ENCODE measurements around the gene MAP3K20. TPM values are rescaled to one million over a fixed set of nuclear protein-coding genes. Genes with fewer than 3 reads are reported as not detected.

MAP3K20 gene
- total and polyA plus RNA-seq, 10 of the 15 experiments (the other 5 are each of a cell fraction or from before 2014, with no cell fraction given) = 0.04 to 5.6 (median 2.3) TPM

DNA sequence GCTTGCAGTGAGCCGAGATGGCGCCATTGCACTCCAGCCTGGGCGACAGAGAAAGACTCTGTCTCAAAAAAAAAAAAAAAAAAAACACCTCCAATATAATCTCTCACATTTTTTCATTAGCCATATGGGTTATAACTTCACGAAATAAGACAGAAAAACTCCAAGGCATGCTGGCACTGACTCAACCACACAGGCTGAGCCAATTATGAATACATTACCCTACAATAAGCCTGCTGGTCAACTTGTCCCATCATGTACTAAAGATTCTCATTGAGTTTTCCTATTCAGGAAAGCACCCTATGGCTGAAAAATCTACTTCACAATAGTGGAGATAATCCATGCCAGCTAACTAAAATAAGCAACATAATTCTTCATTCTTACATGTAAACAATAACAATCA, 12.8 kb upstream of the MAP3K20 start:
- BruUV-seq (replicated peaks) = no TSS peak
- no peak overlapping the region for H3K4me2 ChIP-seq (ENCODE audit: control insufficient read depth, insufficient read depth)

More for the DNA sequence above, 12.8 kb upstream of the MAP3K20 start:
- no peaks in the 10 kb centered on the region for H4K20me1 ChIP-seq (ENCODE audit: control insufficient read depth, insufficient read depth)
- CTCF ChIA-PET = no interaction called here
- WGBS (ENCODE audit: insufficient coverage, insufficient replicate concordance, low lambda C conversion rate, missing lambda C conversion rate) = 33% methylated on average over 1 of the region's 4 CpGs
- in situ Hi-C loops (cut with MboI) (no loop called here), intact Hi-C loops (cut with micrococcal nuclease; ENCODE audit: unreplicated experiment) (no loop called here)
- no peaks in the 10 kb centered on the region; a peak in 1 of 4 replicates for H3K27me3 ChIP-seq (replicated peaks in 1 of 2; ENCODE audit: control insufficient read depth in 2 of 2, insufficient read depth in 2 of 2, low read length in 1 of 2)
- POLR2A ChIA-PET = no interaction called here
- H2AFZ ChIP-seq (ENCODE audit: control insufficient read depth, low read depth, low read length) = no peak overlapping the region
- H3K4me3 ChIP-seq = no peak overlapping the region
- DNase-seq (ENCODE audit: low read depth, low spot score) (no peak), ATAC-seq (no peak), FAIRE-seq (no peak)
- no peak overlapping the region for H3K9ac ChIP-seq (ENCODE audit: control insufficient read depth, insufficient read depth, low read length)
- H3K79me2 ChIP-seq (ENCODE audit: control insufficient read depth, insufficient read depth, low read length) = no peaks in the 10 kb centered on the region
- TF ChIP-seq CHD2 (IDR thresholded peaks at IDR 0.05; ENCODE audit: borderline replicate concordance, low read depth, low read length) (no peak), NFYB (IDR thresholded peaks at IDR 0.05; ENCODE audit: insufficient read depth, low read depth, low read length) (no peak), BHLHE40 (IDR thresholded peaks at IDR 0.05; ENCODE audit: borderline replicate concordance in 1 of 2, low read depth in 2 of 2, low read length in 1 of 2) (no peak), RB1 (IDR thresholded peaks at IDR 0.05; ENCODE audit: borderline replicate concordance) (no peak), MTA3 (IDR thresholded peaks at IDR 0.05; ENCODE audit: borderline replicate concordance, low read length) (no peak), KLF5 (IDR thresholded peaks at IDR 0.05; ENCODE audit: partially characterized antibody) (no peak), MYC (IDR thresholded peaks at IDR 0.05; ENCODE audit: insufficient read depth, insufficient read length, insufficient replicate concordance, low read length, severe bottlenecking) (no peak), ZNF384 (IDR thresholded peaks at IDR 0.05; ENCODE audit: borderline replicate concordance, low read depth, low read length) (no peak), GABPA (IDR thresholded peaks at IDR 0.05; ENCODE audit: low read depth) (no peak), POLR2A (IDR thresholded peaks at IDR 0.05; ENCODE audit: low read depth, low read length) (no peak), SIN3A (IDR thresholded peaks at IDR 0.05; ENCODE audit: low read depth, low read length) (no peak)
- TF ChIP-seq, protein P1, sequence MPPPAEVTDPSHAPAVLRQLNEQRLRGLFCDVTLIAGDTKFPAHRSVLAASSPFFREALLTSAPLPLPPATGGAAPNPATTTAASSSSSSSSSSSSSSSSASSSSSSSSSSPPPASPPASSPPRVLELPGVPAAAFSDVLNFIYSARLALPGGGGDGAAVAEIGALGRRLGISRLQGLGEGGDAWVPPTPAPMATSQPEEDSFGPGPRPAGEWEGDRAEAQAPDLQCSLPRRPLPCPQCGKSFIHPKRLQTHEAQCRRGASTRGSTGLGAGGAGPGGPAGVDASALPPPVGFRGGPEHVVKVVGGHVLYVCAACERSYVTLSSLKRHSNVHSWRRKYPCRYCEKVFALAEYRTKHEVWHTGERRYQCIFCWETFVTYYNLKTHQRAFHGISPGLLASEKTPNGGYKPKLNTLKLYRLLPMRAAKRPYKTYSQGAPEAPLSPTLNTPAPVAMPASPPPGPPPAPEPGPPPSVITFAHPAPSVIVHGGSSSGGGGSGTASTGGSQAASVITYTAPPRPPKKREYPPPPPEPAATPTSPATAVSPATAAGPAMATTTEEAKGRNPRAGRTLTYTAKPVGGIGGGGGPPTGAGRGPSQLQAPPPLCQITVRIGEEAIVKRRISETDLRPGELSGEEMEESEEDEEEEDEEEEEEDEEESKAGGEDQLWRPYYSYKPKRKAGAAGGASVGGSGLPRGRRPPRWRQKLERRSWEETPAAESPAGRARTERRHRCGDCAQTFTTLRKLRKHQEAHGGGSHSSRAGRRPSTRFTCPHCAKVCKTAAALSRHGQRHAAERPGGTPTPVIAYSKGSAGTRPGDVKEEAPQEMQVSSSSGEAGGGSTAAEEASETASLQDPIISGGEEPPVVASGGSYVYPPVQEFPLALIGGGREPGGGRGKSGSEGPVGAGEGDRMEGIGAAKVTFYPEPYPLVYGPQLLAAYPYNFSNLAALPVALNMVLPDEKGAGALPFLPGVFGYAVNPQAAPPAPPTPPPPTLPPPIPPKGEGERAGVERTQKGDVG (CRISPR knock-in tag; IDR thresholded peaks at IDR 0.05) = no peak
- H3K4me1 ChIP-seq (ENCODE audit: control insufficient read depth, insufficient read depth, low read length) = no peaks in the 10 kb centered on the region
- no peaks in the 10 kb centered on the region for H3K36me3 ChIP-seq (ENCODE audit: control insufficient read depth in 2 of 2, insufficient read depth in 2 of 2, low read length in 1 of 2)
- SMC1A ChIA-PET (ENCODE audit: uncharacterized antibody, unreplicated experiment) = interaction anchor here (0.7 kb wide), 1 partner anchor 241 kb away, joined by 3 read pairs; no protein-coding TSS in a partner anchor
- H3K27ac ChIP-seq (ENCODE audit: control insufficient read depth, insufficient read depth) = no peak overlapping the region
- no peaks in the 10 kb centered on the region for H3K9me3 ChIP-seq (replicated peaks; ENCODE audit: control insufficient read depth, insufficient read depth, low read length)
- RAD21 ChIA-PET (ENCODE audit: unreplicated experiment) = no interaction called here
